HG03280 (cell line): Measurements from ENCODE around the gene ROBO1.
"Not testable (repeated sequence)": the region's sequence is repeated elsewhere in the genome, so short reads cannot be mapped to it uniquely, and the experiment has no call there.

Experiments used
- ATAC-seq: cut with Tn5 transposase; IDR thresholded peaks from one replicate; pipeline ENCODE4 v1.9.1; 2021; ENCODE audit warnings: mild to moderate bottlenecking, moderate library complexity; ENCODE audit not compliant: unreplicated experiment

ROBO1 gene

GRCh38 chr3:79325833-79326383 is 441.9 kb downstream of the ROBO1 start:
- not testable (repeated sequence) for ATAC-seq

- no peak for ATAC-seq
Measured at GRCh38 chr3:79317551-79318518, 450.0 kb downstream of the ROBO1 start.

GRCh38 chr3:79314962-79315361 is 452.8 kb downstream of the ROBO1 start:
- ATAC-seq, result no peak

- no peak for ATAC-seq
Measured at GRCh38 chr3:79314544-79314943, 453.3 kb downstream of the ROBO1 start.

GRCh38 chr3:79310016-79310415 is 457.8 kb downstream of the ROBO1 start:
- no peak for ATAC-seq

GRCh38 chr3:79306934-79307570 is 460.7 kb downstream of the ROBO1 start:
- ATAC-seq, result no peak

- not testable (repeated sequence) for ATAC-seq
Measured at GRCh38 chr3:79299949-79300635, 467.7 kb downstream of the ROBO1 start.

GRCh38 chr3:79297245-79297960 is 470.4 kb downstream of the ROBO1 start:
- no peak for ATAC-seq

GRCh38 chr3:79286882-79287281 is 480.9 kb downstream of the ROBO1 start:
- no peak for ATAC-seq

- no peak for ATAC-seq
Measured at GRCh38 chr3:79285871-79286270, 481.9 kb downstream of the ROBO1 start.

GRCh38 chr3:79285380-79285779 is 482.4 kb downstream of the ROBO1 start:
- ATAC-seq, result no peak

GRCh38 chr3:79284781-79285180 is 483.0 kb downstream of the ROBO1 start:
- no peak for ATAC-seq

- no peak for ATAC-seq
Measured at GRCh38 chr3:79278681-79279080, 489.1 kb downstream of the ROBO1 start.

- no peak for ATAC-seq
Measured at GRCh38 chr3:79268422-79268821, 499.4 kb downstream of the ROBO1 start.

- no peak for ATAC-seq
Measured at GRCh38 chr3:79264892-79265291, 502.9 kb downstream of the ROBO1 start.

GRCh38 chr3:79263423-79263822 is 504.4 kb downstream of the ROBO1 start:
- ATAC-seq, result no peak

- ATAC-seq, result no peak
Measured at GRCh38 chr3:79258479-79258878, 509.3 kb downstream of the ROBO1 start.

GRCh38 chr3:79257791-79258190 is 510.0 kb downstream of the ROBO1 start:
- no peak for ATAC-seq

- ATAC-seq, result no peak
Measured at GRCh38 chr3:79255702-79256101, 512.1 kb downstream of the ROBO1 start.

- no peak for ATAC-seq
Measured at GRCh38 chr3:79255292-79255691, 512.5 kb downstream of the ROBO1 start.

GRCh38 chr3:79253704-79254103 is 514.1 kb downstream of the ROBO1 start:
- no peak for ATAC-seq
